HepG2 (cell line): ENCODE results near the gene TADA2A. TPM values are rescaled to one million over a fixed set of nuclear protein-coding genes. Genes with fewer than 3 reads are reported as not detected.

ENCODE experiments used
- CHCHD3 ChIP-seq: sonication (generic); formaldehyde crosslinking; IDR thresholded peaks from 2 replicates; pipeline ENCODE4 v1.8.0; 2022; ENCODE audit warnings: mild to moderate bottlenecking, missing genetic modification reagents, moderate library complexity
- RNF2 ChIP-seq: fragments of 450-650 bp; conservative IDR thresholded peaks from 2 replicates; pipeline ENCODE4 v1.6.1; 2016; ENCODE audit warnings: low read depth
- SP2 ChIP-seq: sonication (generic); formaldehyde crosslinking; IDR thresholded peaks from 2 replicates; pipeline ENCODE4 v1.5.1; 2020; ENCODE audit warnings: mild to moderate bottlenecking, missing genetic modification reagents
- TGIF2 ChIP-seq: IDR thresholded peaks from 2 replicates; pipeline ENCODE4 v1.6.1; 2016; ENCODE audit warnings: control low read depth, missing compliant biosample characterization
- ZC3H4 ChIP-seq: sonication (generic); formaldehyde crosslinking; IDR thresholded peaks from 2 replicates; pipeline ENCODE4 v1.4.0; 2020; ENCODE audit warnings: missing genetic modification reagents, borderline replicate concordance
- ZFX ChIP-seq: sonication (generic); formaldehyde crosslinking; IDR thresholded peaks from 2 replicates; pipeline ENCODE4 v1.4.0; 2020; ENCODE audit warnings: mild to moderate bottlenecking, low read depth, missing genetic modification reagents, moderate library complexity
- ZNF263 ChIP-seq: sonication (generic); formaldehyde crosslinking; IDR thresholded peaks from 2 replicates; pipeline ENCODE4 v1.4.0; 2020; ENCODE audit warnings: missing genetic modification reagents
- ZNF749 ChIP-seq: sonication (generic); formaldehyde crosslinking; IDR thresholded peaks from 2 replicates; pipeline ENCODE4 v1.8.0; 2022; ENCODE audit warnings: mild to moderate bottlenecking, missing genetic modification reagents, moderate library complexity, borderline replicate concordance
- polyA plus RNA-seq, 8 experiments: library from polyadenylated mRNA; depleted of rRNA in 3 of 8; stranded (reverse) in 7 of 8; unstranded in 1 of 8; fragments of >200 nt; fragmentation: Illumina TruSeq in 4 of 8; extraction: Trizol in 4 of 8; gene quantifications; 2 replicates each; pipeline versions ENCODE4 v1.2.1 to v1.2.3, GENCODE V29; 2011 to 2016; ENCODE audit warnings: low read depth in 4 of 8, missing spikeins in 1 of 8, mixed read lengths in 1 of 8; ENCODE audit not compliant: insufficient read depth in 1 of 8
- total RNA-seq, 5 experiments: library from RNA; depleted of rRNA; stranded (reverse); fragments of >200 nt; fragmentation: Illumina TruSeq; extraction: Trizol; gene quantifications; 2 replicates each; pipeline ENCODE4 v1.2.3, GENCODE V29; 2016; ENCODE audit warnings: low read depth in 1 of 5
- TF ChIP-seq, protein P1 (sequence below): sonication (generic); formaldehyde crosslinking; IDR thresholded peaks from 2 replicates; pipeline ENCODE4 v1.4.0; 2020; ENCODE audit warnings: mild to moderate bottlenecking, low read depth, missing genetic modification reagents
- TF ChIP-seq, protein P2 (sequence below): IDR thresholded peaks from 2 replicates; pipeline ENCODE4 v1.6.1; 2016; ENCODE audit warnings: low read depth
- TF ChIP-seq, protein P3 (sequence below): sonication (generic); formaldehyde crosslinking; IDR thresholded peaks from 2 replicates; pipeline ENCODE4 v1.4.0; 2020; ENCODE audit warnings: missing genetic modification reagents, low read depth, mild to moderate bottlenecking, borderline replicate concordance
- TF ChIP-seq, protein P4 (sequence below): sonication (generic); formaldehyde crosslinking; IDR thresholded peaks from 2 replicates; pipeline ENCODE4 v1.4.0; 2020; ENCODE audit warnings: mild to moderate bottlenecking, missing genetic modification reagents
- TF ChIP-seq, protein P5 (sequence below): sonication (generic); formaldehyde crosslinking; IDR thresholded peaks from 2 replicates; pipeline ENCODE4 v1.9.0; 2021; ENCODE audit warnings: missing genetic modification reagents, borderline replicate concordance

TADA2A gene
- total and polyA plus RNA-seq, 2 of the 13 experiments (the other 11 are each of a cell fraction or from before 2014, with no cell fraction given) = 8.0 to 14.0 TPM

DNA sequence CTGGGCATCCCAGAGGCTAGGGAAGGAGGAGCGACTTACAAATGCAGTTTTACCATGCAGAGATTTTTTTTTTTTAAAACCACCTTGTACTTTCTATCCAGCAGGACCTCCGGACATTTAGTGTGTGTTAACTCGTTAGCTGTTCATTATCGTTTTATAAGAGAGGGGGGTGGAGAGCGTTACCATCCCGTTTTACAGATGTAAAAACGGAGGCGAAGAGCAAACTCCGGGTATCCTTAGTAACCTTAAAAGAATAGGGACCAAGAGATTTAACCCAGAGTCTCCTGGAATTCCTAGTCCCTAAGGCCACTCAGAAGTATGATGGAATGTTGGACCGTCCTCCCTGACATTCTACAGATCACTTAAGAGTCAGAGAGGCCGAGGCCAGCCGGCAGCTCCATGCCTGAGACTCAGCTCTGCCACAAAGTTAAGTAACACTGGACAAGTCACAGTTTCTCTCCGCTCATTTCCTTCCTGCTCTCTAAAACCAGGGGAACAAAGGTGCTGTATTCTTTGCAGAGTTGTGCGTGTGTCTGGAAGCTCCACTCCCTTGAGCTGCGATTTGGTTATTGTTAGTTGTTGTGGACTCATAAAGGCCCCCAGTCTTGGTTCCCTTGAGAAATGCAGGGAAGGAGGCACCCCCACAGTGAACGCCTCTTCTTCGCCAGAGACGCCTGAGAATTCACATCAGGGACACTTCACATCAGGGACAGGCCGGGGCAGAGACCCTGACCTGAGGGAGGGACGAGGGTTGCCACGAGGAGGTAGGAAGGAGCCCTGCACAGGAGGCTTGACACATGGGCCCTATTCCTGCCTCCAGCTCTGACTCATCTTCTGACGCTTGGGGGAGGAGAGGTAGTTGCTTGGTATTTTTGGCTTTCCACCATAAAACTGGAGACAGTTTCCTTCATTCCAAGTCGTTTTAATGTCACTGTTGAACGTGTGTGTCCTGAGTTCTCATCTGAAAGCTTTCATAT is 84.2 kb downstream of the TADA2A start (continued):
- TF ChIP-seq, protein P1, sequence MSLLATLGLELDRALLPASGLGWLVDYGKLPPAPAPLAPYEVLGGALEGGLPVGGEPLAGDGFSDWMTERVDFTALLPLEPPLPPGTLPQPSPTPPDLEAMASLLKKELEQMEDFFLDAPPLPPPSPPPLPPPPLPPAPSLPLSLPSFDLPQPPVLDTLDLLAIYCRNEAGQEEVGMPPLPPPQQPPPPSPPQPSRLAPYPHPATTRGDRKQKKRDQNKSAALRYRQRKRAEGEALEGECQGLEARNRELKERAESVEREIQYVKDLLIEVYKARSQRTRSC (CRISPR knock-in tag) = no peak
- TF ChIP-seq, protein P2, sequence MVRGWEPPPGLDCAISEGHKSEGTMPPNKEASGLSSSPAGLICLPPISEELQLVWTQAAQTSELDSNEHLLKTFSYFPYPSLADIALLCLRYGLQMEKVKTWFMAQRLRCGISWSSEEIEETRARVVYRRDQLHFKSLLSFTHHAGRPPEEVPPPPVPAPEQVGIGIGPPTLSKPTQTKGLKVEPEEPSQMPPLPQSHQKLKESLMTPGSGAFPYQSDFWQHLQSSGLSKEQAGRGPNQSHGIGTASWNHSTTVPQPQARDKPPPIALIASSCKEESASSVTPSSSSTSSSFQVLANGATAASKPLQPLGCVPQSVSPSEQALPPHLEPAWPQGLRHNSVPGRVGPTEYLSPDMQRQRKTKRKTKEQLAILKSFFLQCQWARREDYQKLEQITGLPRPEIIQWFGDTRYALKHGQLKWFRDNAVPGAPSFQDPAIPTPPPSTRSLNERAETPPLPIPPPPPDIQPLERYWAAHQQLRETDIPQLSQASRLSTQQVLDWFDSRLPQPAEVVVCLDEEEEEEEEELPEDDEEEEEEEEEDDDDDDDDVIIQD = no peak
- TF ChIP-seq CHCHD3 (CRISPR knock-in tag) = no peak
- TF ChIP-seq ZC3H4 = no peak
- peak; percentile 56 for TF ChIP-seq ZFX (CRISPR knock-in tag)
- TF ChIP-seq, protein P3, sequence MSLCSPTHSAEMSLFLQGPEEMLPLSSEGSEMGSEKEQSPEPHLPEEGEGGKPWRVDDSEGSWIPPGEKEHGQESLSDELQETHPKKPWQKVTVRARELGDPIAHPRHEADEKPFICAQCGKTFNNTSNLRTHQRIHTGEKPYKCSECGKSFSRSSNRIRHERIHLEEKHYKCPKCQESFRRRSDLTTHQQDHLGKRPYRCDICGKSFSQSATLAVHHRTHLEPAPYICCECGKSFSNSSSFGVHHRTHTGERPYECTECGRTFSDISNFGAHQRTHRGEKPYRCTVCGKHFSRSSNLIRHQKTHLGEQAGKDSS (CRISPR knock-in tag) = no peak
- TF ChIP-seq, protein P4, sequence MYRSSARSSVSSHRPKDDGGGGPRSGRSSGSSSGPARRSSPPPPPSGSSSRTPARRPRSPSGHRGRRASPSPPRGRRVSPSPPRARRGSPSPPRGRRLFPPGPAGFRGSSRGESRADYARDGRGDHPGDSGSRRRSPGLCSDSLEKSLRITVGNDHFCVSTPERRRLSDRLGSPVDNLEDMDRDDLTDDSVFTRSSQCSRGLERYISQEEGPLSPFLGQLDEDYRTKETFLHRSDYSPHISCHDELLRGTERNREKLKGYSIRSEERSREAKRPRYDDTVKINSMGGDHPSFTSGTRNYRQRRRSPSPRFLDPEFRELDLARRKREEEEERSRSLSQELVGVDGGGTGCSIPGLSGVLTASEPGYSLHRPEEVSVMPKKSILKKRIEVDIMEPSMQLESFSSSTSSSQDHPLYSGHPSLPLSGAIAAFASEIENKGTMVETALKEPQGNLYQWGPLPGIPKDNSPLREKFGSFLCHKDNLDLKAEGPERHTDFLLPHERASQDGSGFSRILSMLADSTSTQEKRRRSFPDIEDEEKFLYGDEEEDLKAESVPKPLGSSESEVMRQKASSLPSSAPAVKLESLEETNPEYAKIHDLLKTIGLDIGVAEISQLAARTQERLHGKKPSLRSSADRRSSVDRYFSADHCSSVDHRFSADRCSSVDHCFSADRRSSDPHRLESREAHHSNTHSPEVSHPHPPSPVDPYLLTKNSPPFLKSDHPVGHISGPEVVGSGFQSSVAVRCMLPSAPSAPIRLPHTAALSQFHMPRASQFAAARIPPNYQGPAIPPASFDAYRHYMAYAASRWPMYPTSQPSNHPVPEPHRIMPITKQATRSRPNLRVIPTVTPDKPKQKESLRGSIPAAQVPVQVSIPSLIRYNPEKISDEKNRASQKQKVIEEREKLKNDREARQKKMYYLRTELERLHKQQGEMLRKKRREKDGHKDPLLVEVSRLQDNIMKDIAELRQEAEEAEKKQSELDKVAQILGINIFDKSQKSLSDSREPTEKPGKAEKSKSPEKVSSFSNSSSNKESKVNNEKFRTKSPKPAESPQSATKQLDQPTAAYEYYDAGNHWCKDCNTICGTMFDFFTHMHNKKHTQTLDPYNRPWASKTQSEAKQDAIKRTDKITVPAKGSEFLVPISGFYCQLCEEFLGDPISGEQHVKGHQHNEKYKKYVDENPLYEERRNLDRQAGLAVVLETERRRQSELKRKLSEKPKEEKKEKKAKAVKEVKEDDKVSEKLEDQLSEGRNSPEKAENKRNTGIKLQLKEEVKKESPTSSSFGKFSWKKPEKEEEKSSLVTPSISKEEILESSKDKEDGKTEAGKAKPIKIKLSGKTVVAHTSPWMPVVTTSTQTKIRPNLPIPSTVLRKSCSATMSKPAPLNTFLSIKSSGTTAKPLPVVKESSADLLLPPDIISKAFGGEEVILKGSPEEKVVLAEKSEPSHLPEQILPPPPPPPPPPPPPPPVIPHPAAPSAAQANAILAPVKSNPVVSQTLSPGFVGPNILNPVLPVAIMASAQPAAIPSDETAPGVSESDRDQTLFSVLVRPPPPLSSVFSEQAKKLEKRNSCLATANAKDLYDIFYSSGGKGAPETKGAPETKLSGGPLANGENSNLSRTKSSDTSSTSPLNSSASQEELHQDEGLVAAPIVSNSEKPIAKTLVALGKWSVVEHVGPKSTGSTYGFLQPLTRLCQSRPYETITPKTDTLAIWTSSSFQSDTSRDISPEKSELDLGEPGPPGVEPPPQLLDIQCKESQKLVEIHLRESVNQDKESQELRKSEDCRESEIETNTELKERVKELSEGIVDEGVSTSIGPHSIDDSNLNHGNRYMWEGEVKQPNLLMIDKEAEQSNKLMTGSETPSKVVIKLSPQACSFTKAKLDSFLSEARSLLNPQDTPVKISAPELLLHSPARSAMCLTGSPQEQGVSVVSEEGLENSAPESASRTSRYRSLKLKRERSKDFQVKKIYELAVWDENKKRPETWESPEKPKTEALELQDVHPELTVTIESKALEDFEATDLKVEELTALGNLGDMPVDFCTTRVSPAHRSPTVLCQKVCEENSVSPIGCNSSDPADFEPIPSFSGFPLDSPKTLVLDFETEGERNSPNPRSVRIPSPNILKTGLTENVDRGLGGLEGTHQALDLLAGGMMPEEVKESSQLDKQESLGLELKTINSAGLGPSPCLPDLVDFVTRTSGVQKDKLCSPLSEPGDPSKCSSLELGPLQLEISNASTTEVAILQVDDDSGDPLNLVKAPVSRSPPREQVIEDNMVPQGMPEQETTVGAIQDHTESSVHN (CRISPR knock-in tag) = no peak
- TF ChIP-seq TGIF2 (CRISPR knock-in tag) = no peak
- no peak for TF ChIP-seq SP2
- TF ChIP-seq, protein P5, sequence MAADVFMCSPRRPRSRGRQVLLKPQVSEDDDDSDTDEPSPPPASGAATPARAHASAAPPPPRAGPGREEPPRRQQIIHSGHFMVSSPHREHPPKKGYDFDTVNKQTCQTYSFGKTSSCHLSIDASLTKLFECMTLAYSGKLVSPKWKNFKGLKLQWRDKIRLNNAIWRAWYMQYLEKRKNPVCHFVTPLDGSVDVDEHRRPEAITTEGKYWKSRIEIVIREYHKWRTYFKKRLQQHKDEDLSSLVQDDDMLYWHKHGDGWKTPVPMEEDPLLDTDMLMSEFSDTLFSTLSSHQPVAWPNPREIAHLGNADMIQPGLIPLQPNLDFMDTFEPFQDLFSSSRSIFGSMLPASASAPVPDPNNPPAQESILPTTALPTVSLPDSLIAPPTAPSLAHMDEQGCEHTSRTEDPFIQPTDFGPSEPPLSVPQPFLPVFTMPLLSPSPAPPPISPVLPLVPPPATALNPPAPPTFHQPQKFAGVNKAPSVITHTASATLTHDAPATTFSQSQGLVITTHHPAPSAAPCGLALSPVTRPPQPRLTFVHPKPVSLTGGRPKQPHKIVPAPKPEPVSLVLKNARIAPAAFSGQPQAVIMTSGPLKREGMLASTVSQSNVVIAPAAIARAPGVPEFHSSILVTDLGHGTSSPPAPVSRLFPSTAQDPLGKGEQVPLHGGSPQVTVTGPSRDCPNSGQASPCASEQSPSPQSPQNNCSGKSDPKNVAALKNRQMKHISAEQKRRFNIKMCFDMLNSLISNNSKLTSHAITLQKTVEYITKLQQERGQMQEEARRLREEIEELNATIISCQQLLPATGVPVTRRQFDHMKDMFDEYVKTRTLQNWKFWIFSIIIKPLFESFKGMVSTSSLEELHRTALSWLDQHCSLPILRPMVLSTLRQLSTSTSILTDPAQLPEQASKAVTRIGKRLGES (CRISPR knock-in tag) = no peak
- TF ChIP-seq ZNF263 = no peak
- 0 out of 2 replicates have a peak, but pooled peaks have one; percentile 34 for TF ChIP-seq RNF2
- TF ChIP-seq ZNF749 (CRISPR knock-in tag) = no peak
